Endothelial cell of umbilical vein (primary cell): Measurements from ENCODE around the gene POLR2J.

Experiments used
- CTCF ChIP-seq, 2 donors: IDR thresholded peaks; 1 replicate in 1 of 2; 2 replicates in 1 of 2; pipeline ENCODE4 v1.5.1; 2011; ENCODE audit warnings: low read length in 2 of 2, mild to moderate bottlenecking in 2 of 2, moderate library complexity in 2 of 2, control low read depth in 1 of 2, inconsistent platforms in 1 of 2, low read depth in 1 of 2; ENCODE audit not compliant: insufficient read depth in 1 of 2; ENCODE audit errors: extremely low read depth in 1 of 2
- EZH2 ChIP-seq: IDR thresholded peaks from 2 replicates; pipeline ENCODE4 v1.6.1; 2012; ENCODE audit warnings: borderline replicate concordance, low read depth, mild to moderate bottlenecking, moderate library complexity, low read length, inconsistent platforms; ENCODE audit not compliant: severe bottlenecking
- FOS ChIP-seq: IDR thresholded peaks from 2 replicates; pipeline ENCODE4 v1.6.1; 2011; ENCODE audit warnings: mild to moderate bottlenecking, low read length, moderate library complexity, borderline replicate concordance; ENCODE audit not compliant: insufficient read depth
- GATA2 ChIP-seq: IDR thresholded peaks from 2 replicates; pipeline ENCODE4 v1.7.0; 2011; ENCODE audit warnings: low read depth, mild to moderate bottlenecking, moderate library complexity, mixed read lengths, low read length; ENCODE audit not compliant: insufficient read length, insufficient read depth
- MYC ChIP-seq: IDR thresholded peaks from one replicate; pipeline ENCODE4 v1.6.1; 2011; ENCODE audit warnings: mild to moderate bottlenecking, low read depth, low read length
- POLR2A ChIP-seq: IDR thresholded peaks from 2 replicates; pipeline ENCODE4 v1.6.1; 2012; ENCODE audit warnings: low read depth, mild to moderate bottlenecking, control low read depth, low read length
- POLR2AphosphoS5 ChIP-seq: IDR thresholded peaks from 2 replicates; pipeline ENCODE4 v1.6.1; 2012; ENCODE audit warnings: low read depth, mild to moderate bottlenecking, control low read depth, low read length, moderate library complexity; ENCODE audit not compliant: insufficient read depth

- no peak for TF ChIP-seq FOS
- TF ChIP-seq POLR2AphosphoS5 = no peak
- TF ChIP-seq CTCF (IDR thresholded peaks at IDR 0.05; ENCODE audit: extremely low read depth in 1 of 2, insufficient read depth in 1 of 2, low read depth in 1 of 2, low read length in 2 of 2) = no peak
- TF ChIP-seq GATA2 = no peak
- TF ChIP-seq EZH2 = no peak
- TF ChIP-seq MYC = no peak
- TF ChIP-seq POLR2A = no peak
Measured at GRCh38 chr7:102429141-102429899, 49.4 kb downstream of the POLR2J start.
